ENCODE data around the gene C1QBP. TPM values are rescaled to one million over a fixed set of nuclear protein-coding genes. Genes with fewer than 3 reads are reported as not detected.

The C1QBP gene
- total RNA-seq, 1 donor from 2014 or later: 86.3 TPM

GRCh38 chr17:5418858-5419355 lies 20.0 kb downstream of the C1QBP start:
- no peaks in the 10 kb centered on the region for H3K27me3 Mint-ChIP-seq (ENCODE audit: unreplicated experiment)
- no peaks in the 10 kb centered on the region for H3K9me3 Mint-ChIP-seq (ENCODE audit: unreplicated experiment)
- DNase-seq (ENCODE audit: extremely low spot score, unreplicated experiment): no peak
- no peak for TF ChIP-seq CTCF (IDR thresholded peaks at IDR 0.05)
- peak overlapping the region; percentile 97 for H3K4me3 Mint-ChIP-seq (ENCODE audit: unreplicated experiment)
- peaks cover 29% of the 10 kb centered on the region for H3K4me1 Mint-ChIP-seq (ENCODE audit: unreplicated experiment)
- peak overlapping the region; percentile 93 for H3K27ac Mint-ChIP-seq (ENCODE audit: unreplicated experiment)
- H3K36me3 Mint-ChIP-seq (ENCODE audit: unreplicated experiment): peaks cover 18% of the 10 kb centered on the region

- H3K27ac Mint-ChIP-seq (ENCODE audit: unreplicated experiment): no peak overlapping the region
- no peak for TF ChIP-seq CTCF (IDR thresholded peaks at IDR 0.05)
These were observed 22.1 kb downstream of the C1QBP start for GRCh38 chr17:5416901-5417300.

GRCh38 chr17:5413682-5414081 lies 25.3 kb downstream of the C1QBP start:
- Mint-ChIP-seq H3K4me3 (ENCODE audit: unreplicated experiment) (no peak overlapping the region), H3K4me1 (ENCODE audit: unreplicated experiment) (peaks cover 7% of the 10 kb centered on the region), H3K36me3 (ENCODE audit: unreplicated experiment) (peaks cover 31% of the 10 kb centered on the region), H3K9me3 (ENCODE audit: unreplicated experiment) (no peaks in the 10 kb centered on the region), H3K27ac (ENCODE audit: unreplicated experiment) (no peak overlapping the region), H3K27me3 (ENCODE audit: unreplicated experiment) (no peaks in the 10 kb centered on the region)
- no peak for TF ChIP-seq CTCF (IDR thresholded peaks at IDR 0.05)
- no peak for DNase-seq (ENCODE audit: extremely low spot score, unreplicated experiment)

More at GRCh38 chr17:5416901-5417300, 22.1 kb downstream of the C1QBP start:
- H3K4me1 Mint-ChIP-seq (ENCODE audit: unreplicated experiment): peaks cover 28% of the 10 kb centered on the region
- H3K27me3 Mint-ChIP-seq (ENCODE audit: unreplicated experiment): no peaks in the 10 kb centered on the region
- DNase-seq (ENCODE audit: extremely low spot score, unreplicated experiment): peak; percentile 21
- H3K4me3 Mint-ChIP-seq (ENCODE audit: unreplicated experiment): no peak overlapping the region
- H3K36me3 Mint-ChIP-seq (ENCODE audit: unreplicated experiment): peaks cover 21% of the 10 kb centered on the region
- H3K9me3 Mint-ChIP-seq (ENCODE audit: unreplicated experiment): no peaks in the 10 kb centered on the region

- Mint-ChIP-seq H3K9me3 (ENCODE audit: unreplicated experiment) (no peaks in the 10 kb centered on the region), H3K4me3 (ENCODE audit: unreplicated experiment) (no peak overlapping the region), H3K36me3 (ENCODE audit: unreplicated experiment) (peaks cover 33% of the 10 kb centered on the region), H3K4me1 (ENCODE audit: unreplicated experiment) (no peaks in the 10 kb centered on the region), H3K27me3 (ENCODE audit: unreplicated experiment) (no peaks in the 10 kb centered on the region), H3K27ac (ENCODE audit: unreplicated experiment) (no peak overlapping the region)
- no peak for TF ChIP-seq CTCF (IDR thresholded peaks at IDR 0.05)
- no peak for DNase-seq (ENCODE audit: extremely low spot score, unreplicated experiment)
These were observed 28.2 kb downstream of the C1QBP start for GRCh38 chr17:5410594-5411272.

DNA sequence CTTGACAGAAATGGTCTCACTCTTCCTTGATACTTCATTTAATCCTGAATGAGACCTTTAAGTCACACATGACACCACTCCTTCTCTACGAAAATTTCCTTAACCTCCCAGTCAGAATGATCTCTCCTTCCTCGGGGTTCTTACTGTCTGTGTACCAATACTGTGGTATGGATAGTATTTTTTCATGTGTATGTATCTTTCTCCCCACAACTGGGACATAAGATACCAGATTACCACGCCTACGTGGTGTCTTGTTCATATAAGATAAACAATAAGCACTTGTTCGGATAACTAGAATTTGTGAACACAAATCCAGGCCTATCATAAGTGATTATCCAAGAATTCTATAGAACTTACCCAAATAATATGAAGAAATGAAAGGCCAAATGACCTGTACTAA lies 30.8 kb downstream of the C1QBP start:
- Mint-ChIP-seq H3K27me3 (ENCODE audit: unreplicated experiment) (no peaks in the 10 kb centered on the region), H3K4me3 (ENCODE audit: unreplicated experiment) (no peak overlapping the region)

More for the DNA sequence above, 30.8 kb downstream of the C1QBP start:
- no peak for TF ChIP-seq CTCF (IDR thresholded peaks at IDR 0.05)
- no peaks in the 10 kb centered on the region for H3K4me1 Mint-ChIP-seq (ENCODE audit: unreplicated experiment)
- H3K27ac Mint-ChIP-seq (ENCODE audit: unreplicated experiment): no peak overlapping the region
- no peak for DNase-seq (ENCODE audit: extremely low spot score, unreplicated experiment)
- H3K36me3 Mint-ChIP-seq (ENCODE audit: unreplicated experiment): peaks cover 39% of the 10 kb centered on the region
- no peaks in the 10 kb centered on the region for H3K9me3 Mint-ChIP-seq (ENCODE audit: unreplicated experiment)
